SK-N-MC (cell line): ENCODE results near the gene B3GAT2.

Source experiments
- EZH2 ChIP-seq: fragments of 200-600 bp; sonication (generic); IDR thresholded peaks from one replicate; pipeline ENCODE4 v1.6.1; 2017; ENCODE audit warnings: antibody characterized with exemption
- POLR2AphosphoS5 ChIP-seq: IDR thresholded peaks from 2 replicates; pipeline ENCODE4 v1.6.1; 2012; ENCODE audit warnings: mild to moderate bottlenecking, low read depth, low read length, borderline replicate concordance

DNA sequence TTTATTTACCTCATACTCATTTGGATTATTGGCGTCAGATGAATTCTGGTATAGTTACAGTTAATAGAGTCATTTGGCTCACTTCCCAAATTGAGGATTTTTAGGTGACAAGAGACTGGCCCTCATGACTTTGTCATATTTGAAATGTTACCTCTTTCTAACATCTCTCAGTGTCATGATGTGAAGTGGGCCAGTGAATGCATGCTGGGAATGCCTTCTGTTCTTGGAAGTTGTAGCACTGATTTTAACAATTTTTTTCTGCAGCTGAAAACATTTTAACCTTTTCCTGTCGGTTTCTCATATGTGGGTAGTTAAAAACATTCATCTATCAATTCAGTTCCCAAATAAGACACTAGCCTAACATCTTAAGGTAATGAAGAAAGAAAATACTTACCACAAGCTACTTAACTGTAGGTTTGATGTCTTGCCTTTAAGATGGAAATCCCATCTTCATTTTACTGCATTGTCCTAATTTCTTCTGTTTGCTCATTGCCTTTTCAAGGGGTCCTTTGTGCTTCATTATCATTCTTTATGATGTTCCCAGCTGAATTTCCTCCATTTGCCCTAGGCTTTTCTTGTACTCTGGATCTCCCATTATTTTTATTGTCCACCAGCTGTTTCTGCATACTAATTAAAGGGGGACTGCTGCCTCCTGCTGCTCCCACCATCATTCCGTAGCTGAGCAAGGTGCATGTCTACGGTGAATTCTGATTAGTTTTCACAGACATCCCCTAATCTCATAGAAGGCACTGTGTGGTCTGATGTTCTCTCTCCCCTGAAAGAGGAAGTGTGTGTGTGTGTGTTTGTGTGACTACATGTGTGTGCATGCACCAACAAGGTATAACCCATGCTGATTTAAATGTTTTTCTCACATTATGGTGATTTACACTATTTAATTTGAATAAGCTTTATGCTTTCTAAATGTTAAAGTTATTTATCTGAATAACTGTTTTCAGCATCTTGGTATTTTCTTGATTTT, 109.5 kb downstream of the B3GAT2 start:
- TF ChIP-seq POLR2AphosphoS5 = no peak
- no peak for TF ChIP-seq EZH2
